T1000 (cell line): ENCODE data around the gene SHISA5.
"Not testable (repeated sequence)": the region's sequence is repeated elsewhere in the genome, so short reads cannot be mapped to it uniquely, and the experiment has no call there.

Experiments
- DNase-seq: peaks from one replicate; lab custom pipeline; 2025; ENCODE audit warnings: mixed read lengths; lab: John Stamatoyannopoulos, UW

SHISA5 gene

DNA sequence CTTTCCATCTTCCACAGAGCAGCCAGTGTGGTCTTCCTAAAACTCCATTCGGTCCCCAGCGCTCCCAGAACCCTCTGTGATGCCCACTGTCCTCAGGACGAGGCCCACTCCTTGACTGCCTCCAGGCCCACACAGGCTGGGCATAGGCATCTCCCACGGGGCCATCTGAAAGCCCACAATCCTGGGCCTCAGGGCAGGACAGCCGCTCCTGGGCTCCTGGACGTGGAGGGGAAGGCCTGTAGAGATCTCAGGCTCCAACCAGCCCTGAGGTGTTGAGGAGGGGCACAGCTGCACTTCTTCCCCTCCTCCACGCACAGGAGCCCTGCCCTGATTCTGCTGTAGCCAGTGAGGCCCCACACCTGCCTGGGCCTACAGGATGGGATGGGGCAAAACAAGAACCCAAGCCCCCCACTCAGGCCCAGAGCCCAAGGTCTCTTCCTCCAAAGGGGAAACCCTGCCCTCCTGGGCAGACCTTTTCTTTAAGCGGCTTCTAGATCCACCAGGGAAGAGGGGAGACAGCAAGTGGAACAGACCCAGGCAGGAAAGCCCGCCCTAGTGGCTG is 25.9 kb downstream of the SHISA5 start:
- no peak for DNase-seq

GRCh38 chr3:48476426-48477053 is 27.4 kb downstream of the SHISA5 start:
- no peak for DNase-seq

DNA sequence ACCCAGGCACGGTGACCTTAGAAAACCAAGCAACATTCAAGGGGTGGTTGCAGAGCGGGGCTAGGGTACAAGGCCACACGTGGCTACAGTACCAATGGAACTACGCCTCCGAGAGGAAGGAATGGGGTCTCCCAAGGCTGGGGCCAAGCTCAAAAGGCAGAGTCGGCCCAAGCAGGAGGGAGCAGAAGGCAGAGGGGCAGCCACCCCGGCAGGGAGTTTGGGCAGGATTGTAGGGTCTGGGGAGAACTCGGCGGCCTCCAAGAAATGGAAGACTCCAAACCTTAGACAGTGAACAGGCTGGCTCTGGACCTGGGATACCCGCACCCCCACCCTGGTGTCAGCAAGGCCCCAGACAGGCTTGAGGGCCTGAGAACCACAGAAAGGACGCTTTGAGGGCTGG is 28.8 kb downstream of the SHISA5 start:
- no peak for DNase-seq

GRCh38 chr3:48474619-48475018 is 29.4 kb downstream of the SHISA5 start:
- no peak for DNase-seq

GRCh38 chr3:48474031-48474430 is 29.9 kb downstream of the SHISA5 start:
- DNase-seq, result not testable (repeated sequence)

- DNase-seq, result no peak
These were observed 30.4 kb downstream of the SHISA5 start for GRCh38 chr3:48473617-48473952.

DNA sequence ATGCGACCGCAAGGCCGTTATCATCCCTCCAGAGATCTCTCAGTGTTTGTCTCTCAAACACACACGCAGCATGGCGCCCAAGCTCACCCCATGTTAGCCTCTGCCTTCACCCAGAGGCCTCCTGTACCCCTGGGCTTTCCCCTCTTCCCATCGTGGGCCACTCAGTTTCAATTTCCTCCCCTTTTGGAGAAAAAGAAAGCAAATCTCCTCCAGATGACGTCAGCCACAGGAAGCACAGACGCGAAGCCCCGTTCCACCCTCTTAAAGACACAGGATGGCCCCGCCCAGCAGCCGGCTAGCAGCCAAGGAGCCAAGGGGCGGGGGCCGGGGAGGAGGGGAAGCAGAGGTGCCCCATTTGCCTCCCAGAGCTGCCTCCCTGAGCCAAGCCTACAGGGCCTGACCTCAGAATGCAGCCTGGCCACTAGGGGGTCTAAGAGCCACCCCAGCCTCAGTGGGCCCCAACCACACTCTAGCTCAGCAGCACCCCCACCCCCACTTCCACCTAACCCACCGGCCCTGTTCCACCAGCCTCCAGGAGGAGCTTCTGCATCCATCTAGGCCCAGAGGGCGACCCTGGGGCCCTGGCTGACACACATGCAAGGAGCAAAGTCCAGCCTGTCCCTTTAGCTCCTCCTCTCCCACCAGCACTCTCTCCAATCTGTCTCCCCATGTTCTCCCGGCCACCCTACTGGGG is 30.9 kb downstream of the SHISA5 start:
- peak; percentile 89 for DNase-seq

- no peak for DNase-seq
These were observed 31.4 kb downstream of the SHISA5 start for GRCh38 chr3:48472673-48472922.

GRCh38 chr3:48470286-48470685 is 33.7 kb downstream of the SHISA5 start:
- no peak for DNase-seq

GRCh38 chr3:48469046-48469915 is 34.7 kb downstream of the SHISA5 start:
- DNase-seq, result no peak

DNA sequence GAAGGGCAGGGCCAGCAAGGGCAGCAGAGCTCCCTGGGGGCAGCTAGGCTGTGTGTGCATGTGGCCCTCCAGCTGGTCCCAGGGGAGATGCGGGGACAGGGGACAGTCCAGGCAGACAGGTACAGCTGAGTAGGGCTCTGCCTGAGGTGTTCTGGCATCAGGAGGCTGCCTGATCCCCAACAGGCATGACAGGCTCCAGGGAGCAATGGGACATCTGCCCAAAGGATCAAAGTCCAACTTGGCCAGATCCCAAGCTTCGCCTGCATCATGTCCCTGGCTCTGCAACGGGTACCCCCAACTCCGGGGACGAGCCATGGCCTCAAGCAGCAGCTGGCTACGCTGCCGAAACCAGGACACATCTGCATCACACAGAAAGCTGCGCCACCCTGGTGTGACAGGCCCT is 35.6 kb downstream of the SHISA5 start:
- no peak for DNase-seq

DNA sequence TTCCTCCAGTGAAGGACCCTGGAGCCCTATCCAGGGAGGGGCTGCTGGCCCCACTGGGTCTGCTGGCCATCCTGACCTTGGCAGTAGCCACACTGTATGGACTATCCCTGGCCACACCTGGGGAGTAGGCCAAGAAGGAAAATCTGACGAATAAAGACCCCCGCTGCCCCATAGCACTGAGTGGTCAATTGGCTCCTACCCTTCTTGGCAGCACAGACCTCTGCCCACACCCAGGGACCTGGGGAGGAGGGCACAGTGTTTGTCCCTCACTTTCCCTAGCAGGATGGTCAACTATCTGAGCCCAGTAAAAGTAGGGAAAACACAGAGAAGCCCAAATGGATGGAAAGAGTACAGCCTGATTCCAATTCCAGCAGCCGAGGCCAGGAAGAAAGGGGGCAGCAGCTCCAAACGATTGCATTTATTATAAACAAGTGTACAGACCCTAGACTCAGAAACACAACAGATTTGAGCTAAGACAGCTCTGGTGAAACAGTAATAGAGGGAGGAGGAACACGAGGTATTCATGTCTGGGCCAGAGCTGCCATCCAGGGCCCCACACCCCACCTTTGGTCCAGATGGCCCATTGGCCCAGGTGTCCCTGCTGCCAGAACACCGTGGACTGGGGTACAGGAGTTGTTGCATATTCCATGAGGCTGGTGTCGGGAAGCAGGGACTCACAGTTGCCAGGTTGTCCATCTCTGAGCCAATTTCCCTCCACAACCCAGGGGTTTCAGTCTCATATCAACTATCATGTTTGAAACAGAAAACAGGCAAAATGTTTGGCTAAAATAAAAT is 36.3 kb downstream of the SHISA5 start:
- no peak for DNase-seq

DNA sequence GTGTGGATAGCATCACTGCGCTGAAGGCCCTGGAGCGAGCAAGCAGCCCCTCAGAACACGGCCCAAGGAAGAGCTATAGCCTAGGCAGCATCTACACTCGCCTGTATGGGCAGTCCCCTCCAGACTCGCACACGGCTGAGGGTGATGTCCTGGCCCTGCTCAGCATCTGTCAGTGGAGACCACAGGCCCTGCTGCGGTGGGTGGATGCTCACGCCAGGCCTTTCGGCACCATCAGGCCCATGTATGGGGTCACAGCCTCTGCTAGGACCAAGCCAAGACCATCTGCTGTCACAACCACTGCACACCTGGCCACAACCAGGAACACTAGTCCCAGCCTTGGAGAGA is 36.9 kb downstream of the SHISA5 start:
- DNase-seq, result no peak

- DNase-seq, result no peak
These were observed 37.4 kb downstream of the SHISA5 start for GRCh38 chr3:48466386-48467109.

DNA sequence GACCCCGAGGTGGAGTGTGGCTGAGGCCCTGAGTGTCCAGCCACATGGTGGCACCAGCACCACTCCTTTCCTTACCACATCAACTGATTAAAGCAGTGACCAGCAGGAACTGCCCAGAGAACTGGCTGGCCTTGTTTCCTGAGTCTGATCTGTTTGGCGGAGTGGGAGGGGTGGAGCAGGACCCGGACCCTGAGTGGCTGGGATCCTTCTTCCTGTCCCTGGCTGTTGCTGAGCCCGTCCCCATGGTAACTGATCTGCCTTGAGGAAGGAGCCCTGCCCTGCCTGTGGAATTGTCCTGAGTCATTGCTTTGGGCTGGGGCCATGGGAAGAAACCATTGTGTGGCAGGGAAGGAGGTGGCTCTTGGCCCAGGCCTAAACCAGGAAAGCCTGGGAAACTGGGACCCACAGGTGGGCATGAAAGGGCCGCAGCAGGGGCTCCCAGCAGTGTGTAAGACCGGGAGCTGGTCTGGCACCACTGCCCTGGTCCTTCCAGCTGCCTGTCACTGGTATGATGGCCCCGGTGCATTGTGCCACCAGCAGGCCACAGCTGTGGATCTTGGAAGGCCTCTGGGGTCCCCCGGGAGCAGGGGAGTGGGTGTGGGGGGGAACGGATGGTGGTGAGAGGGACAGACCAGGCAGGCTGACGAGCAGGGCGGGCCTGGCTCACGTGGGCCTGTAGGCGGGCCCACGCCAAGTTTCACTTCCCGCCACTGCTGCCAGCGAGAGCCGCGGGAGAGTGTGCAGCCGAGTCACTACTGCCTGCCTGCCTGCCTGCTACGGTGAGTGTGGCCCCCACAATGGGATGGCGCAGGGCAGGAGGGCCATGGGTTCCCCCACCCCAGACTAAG is 38.2 kb downstream of the SHISA5 start:
- DNase-seq, result peak; percentile 96

GRCh38 chr3:48465237-48465530 is 38.8 kb downstream of the SHISA5 start:
- no peak for DNase-seq

DNA sequence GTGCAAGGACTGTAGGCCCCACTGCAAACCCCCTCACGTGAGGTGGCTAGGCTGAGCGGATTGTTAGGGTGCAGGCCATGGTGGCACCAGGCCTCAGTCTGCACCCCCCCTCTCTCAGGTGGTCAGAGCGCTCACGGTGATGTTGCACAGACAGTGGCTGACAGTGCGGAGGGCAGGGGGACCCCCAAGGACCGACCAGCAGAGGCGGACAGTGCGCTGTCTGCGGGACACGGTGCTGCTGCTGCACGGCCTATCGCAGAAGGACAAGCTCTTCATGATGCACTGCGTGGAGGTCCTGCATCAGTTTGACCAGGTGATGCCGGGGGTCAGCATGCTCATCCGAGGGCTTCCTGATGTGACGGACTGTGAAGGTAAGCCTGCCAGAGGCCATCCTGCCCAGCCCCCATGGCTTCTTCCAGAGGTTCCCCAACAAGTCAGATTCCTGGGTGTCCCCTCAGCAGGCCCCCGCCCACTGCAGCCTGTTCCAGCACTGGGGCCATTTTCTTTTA is 39.2 kb downstream of the SHISA5 start:
- no peak for DNase-seq

- DNase-seq, result no peak
These were observed 40.3 kb downstream of the SHISA5 start for GRCh38 chr3:48463703-48464102.

DNA sequence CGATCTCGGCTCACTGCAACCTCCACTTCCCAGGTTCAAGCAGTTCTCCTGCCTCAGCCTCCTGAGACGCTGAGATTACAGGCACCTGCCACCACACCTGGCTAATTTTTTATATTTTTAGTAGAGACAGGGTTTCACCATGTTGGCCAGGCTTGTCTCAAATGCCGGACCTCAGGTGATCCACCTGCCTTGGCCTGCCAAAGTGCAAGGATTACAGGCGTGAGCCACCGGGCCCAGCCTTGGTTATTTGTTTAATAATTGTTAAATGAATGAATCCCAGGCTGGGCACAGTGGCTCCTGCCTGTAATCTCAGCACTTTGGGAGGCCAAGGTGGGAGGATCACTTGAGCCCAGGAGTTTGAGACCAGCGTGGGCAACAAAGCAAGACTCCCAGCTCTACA is 42.2 kb downstream of the SHISA5 start:
- DNase-seq, result not testable (repeated sequence)

DNA sequence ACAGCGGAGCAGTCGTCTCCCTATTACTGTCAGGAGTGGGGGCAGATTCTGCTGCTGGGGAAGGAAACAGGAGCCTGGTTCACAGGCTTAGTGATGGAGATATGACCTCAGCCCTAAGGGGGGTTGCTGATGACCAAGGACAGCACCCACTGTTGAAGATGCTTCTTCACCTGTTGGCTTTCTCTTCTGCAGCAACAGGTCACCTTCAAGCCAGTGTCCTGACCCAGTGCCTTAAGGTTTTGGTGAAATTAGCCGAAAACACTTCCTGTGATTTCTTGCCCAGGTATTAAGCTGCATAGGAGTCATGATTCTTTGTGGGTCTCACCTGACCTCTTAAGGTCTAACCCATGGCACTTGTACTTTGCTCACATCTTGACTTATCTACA is 43.5 kb downstream of the SHISA5 start:
- DNase-seq, result no peak
